Measurements from ENCODE around the gene LTBP1. TPM values are rescaled to one million over a fixed set of nuclear protein-coding genes. Genes with fewer than 3 reads are reported as not detected.

The LTBP1 gene
- total RNA-seq, 1 experiment from 2014 or later = 2.2 TPM

DNA sequence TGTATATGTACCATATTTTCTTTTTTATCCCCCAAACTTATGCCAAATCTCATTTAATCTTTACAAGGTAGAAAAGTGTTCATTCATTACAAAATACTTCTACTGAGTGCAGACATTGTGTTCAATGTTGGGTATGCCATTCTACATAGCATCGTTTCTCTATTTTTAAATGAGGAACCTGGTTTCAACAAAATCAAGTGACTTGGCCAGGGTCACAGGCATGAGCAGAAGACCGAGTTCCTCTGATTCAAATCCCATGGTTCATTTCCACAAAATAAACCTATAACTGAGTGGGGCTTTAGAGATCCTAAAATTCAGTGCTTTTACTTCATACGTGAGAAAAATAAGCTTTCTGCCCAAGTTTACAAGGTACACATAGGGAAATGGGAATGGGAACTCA lies 448.3 kb downstream of the LTBP1 start:
- no peak overlapping the region for H3K27ac ChIP-seq (ENCODE audit: low read depth, low read length, poor library complexity, severe bottlenecking)
- H3K4me3 ChIP-seq (ENCODE audit: low read depth, low read length, poor library complexity, severe bottlenecking) = no peak overlapping the region
- no peak for DNase-seq (ENCODE audit: low spot score)
- H3K27me3 ChIP-seq (replicated peaks; ENCODE audit: insufficient read depth, low read depth, low read length, poor library complexity) = no peaks in the 10 kb centered on the region
- ChIA-PET POLR2A (ENCODE audit: low non-redundant PET) (no interaction called here), CTCF (interaction anchor here (1.0 kb wide), 1 partner anchor 18 kb away, joined by 4 read pairs; no protein-coding TSS in a partner anchor)
- H3K9me3 ChIP-seq (ENCODE audit: low read depth, low read length, poor library complexity, severe bottlenecking) = no peaks in the 10 kb centered on the region
- H3K4me1 ChIP-seq (ENCODE audit: insufficient read depth, low read length, poor library complexity, severe bottlenecking) = no peaks in the 10 kb centered on the region
- no TSS peak for BruUV-seq (replicated peaks)
- TF ChIP-seq, protein P1, sequence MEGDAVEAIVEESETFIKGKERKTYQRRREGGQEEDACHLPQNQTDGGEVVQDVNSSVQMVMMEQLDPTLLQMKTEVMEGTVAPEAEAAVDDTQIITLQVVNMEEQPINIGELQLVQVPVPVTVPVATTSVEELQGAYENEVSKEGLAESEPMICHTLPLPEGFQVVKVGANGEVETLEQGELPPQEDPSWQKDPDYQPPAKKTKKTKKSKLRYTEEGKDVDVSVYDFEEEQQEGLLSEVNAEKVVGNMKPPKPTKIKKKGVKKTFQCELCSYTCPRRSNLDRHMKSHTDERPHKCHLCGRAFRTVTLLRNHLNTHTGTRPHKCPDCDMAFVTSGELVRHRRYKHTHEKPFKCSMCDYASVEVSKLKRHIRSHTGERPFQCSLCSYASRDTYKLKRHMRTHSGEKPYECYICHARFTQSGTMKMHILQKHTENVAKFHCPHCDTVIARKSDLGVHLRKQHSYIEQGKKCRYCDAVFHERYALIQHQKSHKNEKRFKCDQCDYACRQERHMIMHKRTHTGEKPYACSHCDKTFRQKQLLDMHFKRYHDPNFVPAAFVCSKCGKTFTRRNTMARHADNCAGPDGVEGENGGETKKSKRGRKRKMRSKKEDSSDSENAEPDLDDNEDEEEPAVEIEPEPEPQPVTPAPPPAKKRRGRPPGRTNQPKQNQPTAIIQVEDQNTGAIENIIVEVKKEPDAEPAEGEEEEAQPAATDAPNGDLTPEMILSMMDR (conservative IDR thresholded peaks at IDR 0.05; ENCODE audit: low read depth, low read length) = no peak
- TF ChIP-seq EZH2 (IDR thresholded peaks at IDR 0.05; ENCODE audit: borderline replicate concordance, low read depth, low read length, poor library complexity, severe bottlenecking) = no peak
- no peaks in the 10 kb centered on the region for H3K36me3 ChIP-seq (ENCODE audit: insufficient read depth, low read length, poor library complexity, severe bottlenecking)
- intact Hi-C loops (cut with micrococcal nuclease; ENCODE audit: unreplicated experiment) = no loop called here

DNA sequence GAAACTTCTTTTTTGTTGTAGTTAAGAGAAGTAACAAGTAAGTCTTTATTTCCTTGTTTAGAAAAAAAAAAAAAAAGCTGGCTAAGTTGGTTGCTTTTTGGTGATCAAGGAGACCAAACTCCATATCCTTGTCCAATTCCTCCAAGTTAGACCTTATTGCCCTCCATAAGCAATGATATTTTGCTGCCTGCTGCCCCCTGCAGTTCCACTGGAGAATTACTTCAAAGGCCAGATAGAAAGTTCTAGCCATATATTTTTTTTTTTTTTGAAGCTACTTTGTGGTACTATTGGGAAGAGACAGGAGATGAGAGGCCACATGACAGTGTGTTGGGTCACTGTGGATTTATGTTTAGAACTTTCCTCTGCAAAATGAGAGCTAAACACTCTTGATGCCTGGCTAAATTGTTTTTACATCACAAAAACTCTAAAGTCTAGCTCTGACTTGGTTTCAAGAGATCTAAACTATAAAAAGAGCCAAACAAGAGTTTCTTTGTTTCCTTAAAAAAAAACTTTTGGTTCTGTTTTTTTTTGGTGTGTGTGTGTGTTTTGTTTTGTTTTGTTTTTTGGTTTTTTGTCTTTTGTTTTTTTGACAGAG lies 449.0 kb downstream of the LTBP1 start:
- BruUV-seq (replicated peaks) = no TSS peak
- TF ChIP-seq EZH2 (IDR thresholded peaks at IDR 0.05; ENCODE audit: borderline replicate concordance, low read depth, low read length, poor library complexity, severe bottlenecking) = no peak
- TF ChIP-seq, protein P1 (conservative IDR thresholded peaks at IDR 0.05; ENCODE audit: low read depth, low read length) = peak; percentile 81
- Histone ChIP-seq H3K4me3 (ENCODE audit: low read depth, low read length, poor library complexity, severe bottlenecking) (no peak overlapping the region), H3K4me1 (ENCODE audit: insufficient read depth, low read length, poor library complexity, severe bottlenecking) (no peaks in the 10 kb centered on the region), H3K9me3 (ENCODE audit: low read depth, low read length, poor library complexity, severe bottlenecking) (no peaks in the 10 kb centered on the region), H3K27me3 (replicated peaks; ENCODE audit: insufficient read depth, low read depth, low read length, poor library complexity) (no peaks in the 10 kb centered on the region), H3K36me3 (ENCODE audit: insufficient read depth, low read length, poor library complexity, severe bottlenecking) (no peaks in the 10 kb centered on the region), H3K27ac (ENCODE audit: low read depth, low read length, poor library complexity, severe bottlenecking) (no peak overlapping the region)
- peak; percentile 67 for DNase-seq (ENCODE audit: low spot score)
- ChIA-PET CTCF (interaction anchor here (0.6 to 1.0 kb wide), 20 partner anchors 15 to 1217 kb away, joined by 3 to 10 read pairs (median 4); no protein-coding TSS in a partner anchor), POLR2A (ENCODE audit: low non-redundant PET) (no interaction called here)
- intact Hi-C loops (cut with micrococcal nuclease; ENCODE audit: unreplicated experiment) = no loop called here

DNA sequence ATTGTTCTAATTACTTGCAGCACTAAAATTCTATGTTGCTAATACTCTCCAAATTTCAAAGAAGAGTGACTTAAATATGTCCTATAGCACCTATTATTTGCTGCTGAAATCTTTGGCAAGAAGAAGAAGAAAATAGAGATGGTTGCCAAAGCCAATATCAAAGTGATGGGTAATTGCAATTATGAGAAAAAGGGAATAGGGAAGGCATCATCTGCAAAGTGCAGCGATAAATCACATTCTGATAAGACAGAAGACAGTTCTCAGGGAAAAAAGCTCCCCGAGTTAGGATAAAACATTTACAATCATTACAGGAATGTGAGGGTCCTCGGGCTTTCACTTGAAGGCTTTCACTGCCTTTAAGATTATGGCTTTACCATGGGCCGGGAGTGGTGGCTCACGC lies 457.6 kb downstream of the LTBP1 start:
- H3K27ac ChIP-seq (ENCODE audit: low read depth, low read length, poor library complexity, severe bottlenecking) = no peak overlapping the region
- intact Hi-C loops (cut with micrococcal nuclease; ENCODE audit: unreplicated experiment) = no loop called here
- no TSS peak for BruUV-seq (replicated peaks)
- peaks cover 7% of the 10 kb centered on the region for H3K9me3 ChIP-seq (ENCODE audit: low read depth, low read length, poor library complexity, severe bottlenecking)
- no peak overlapping the region for H3K4me3 ChIP-seq (ENCODE audit: low read depth, low read length, poor library complexity, severe bottlenecking)
- POLR2A ChIA-PET (ENCODE audit: low non-redundant PET) = no interaction called here
- H3K36me3 ChIP-seq (ENCODE audit: insufficient read depth, low read length, poor library complexity, severe bottlenecking) = no peaks in the 10 kb centered on the region
- no peaks in the 10 kb centered on the region for H3K4me1 ChIP-seq (ENCODE audit: insufficient read depth, low read length, poor library complexity, severe bottlenecking)
- no peaks in the 10 kb centered on the region for H3K27me3 ChIP-seq (replicated peaks; ENCODE audit: insufficient read depth, low read depth, low read length, poor library complexity)
- CTCF ChIA-PET = no interaction called here
- no peak for DNase-seq (ENCODE audit: low spot score)
- no peak for TF ChIP-seq EZH2 (IDR thresholded peaks at IDR 0.05; ENCODE audit: borderline replicate concordance, low read depth, low read length, poor library complexity, severe bottlenecking)
- TF ChIP-seq, protein P1 (conservative IDR thresholded peaks at IDR 0.05; ENCODE audit: low read depth, low read length) = no peak
